Fibroblast of villous mesenchyme (primary cell): ENCODE data around the gene SERF2. TPM values are rescaled to one million over a fixed set of nuclear protein-coding genes. Genes with fewer than 3 reads are reported as not detected.

Experiments
- DNase-seq: peaks from one replicate; pipeline ENCODE4 v3.0.0-alpha.2; 2010; ENCODE audit warnings: low read depth
- H3K4me3 ChIP-seq: 2 replicates; pipeline ENCODE4 v1.5.1; 2011; ENCODE audit warnings: low read depth, mild to moderate bottlenecking, low read length
- CTCF ChIP-seq: IDR thresholded peaks from 2 replicates; pipeline ENCODE4 v1.5.1; 2012; ENCODE audit warnings: low read depth, mild to moderate bottlenecking, low read length; ENCODE audit not compliant: insufficient read depth
- total RNA-seq: library from RNA; depleted of rRNA; stranded (reverse); fragments of >200 nt; gene quantifications from 2 replicates; pipeline ENCODE4 v1.2.3, GENCODE V29; 2012

The SERF2 gene
- total RNA-seq, 1 donor = 255 TPM

DNA sequence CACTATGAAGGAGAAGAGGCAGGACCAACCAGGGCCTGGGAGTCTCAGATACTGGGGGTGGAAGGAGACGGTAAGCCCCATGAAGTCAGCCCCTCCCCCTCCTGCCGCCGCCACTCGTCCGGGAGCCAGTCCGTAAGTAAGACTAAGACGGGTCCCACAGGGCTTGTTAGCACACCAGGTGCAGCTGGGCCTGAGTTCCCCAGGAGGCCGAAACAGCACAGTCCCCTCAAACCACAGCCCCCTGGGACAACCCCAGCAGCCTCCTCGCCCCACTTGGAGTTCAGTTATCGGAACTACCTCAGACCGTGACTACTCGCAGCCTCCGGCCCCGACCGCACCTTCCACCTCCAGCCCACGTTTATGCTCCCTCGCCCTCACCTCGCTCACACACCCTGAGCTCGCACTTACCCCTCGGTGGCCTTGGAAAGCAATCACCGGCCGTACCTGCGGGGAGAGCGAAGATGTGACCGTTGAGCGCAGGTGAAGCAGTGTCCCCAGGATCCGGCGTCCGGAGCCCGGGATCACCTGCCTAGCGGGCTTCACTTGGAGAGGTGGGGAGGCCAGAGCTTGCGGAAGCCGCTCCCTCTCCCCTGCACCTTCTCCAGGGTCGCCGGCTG lies 15.9 kb upstream of the SERF2 start:
- no peak for TF ChIP-seq CTCF
- peak overlapping the region; percentile 74 for H3K4me3 ChIP-seq
- DNase-seq = no peak

DNA sequence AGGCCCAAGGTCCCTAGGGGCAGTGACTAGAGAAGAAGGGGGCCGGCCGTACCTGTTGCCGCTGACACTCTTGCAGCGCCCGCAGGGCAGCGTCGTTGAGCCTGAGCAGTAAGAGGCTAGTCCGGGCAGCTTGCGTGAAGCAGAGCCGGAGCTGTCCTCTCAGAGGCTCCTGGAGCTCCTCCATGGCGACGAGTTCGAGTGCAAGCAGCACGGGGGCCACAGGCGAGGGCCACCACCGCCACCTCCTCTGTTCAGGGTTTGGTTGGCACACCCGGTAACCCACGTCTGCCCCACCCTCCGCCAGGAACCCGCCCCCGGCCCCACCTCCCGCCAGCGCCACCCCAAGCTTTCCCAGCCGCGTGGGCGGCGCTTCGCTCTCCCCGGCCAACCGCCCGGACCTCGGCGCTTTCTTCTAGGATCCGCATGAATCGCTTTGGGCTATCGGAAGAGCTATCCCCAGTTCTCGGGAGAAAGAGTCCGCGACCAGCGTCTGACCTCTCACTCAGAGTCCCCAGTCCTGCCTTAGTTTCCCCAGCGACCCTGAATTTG lies 15.3 kb upstream of the SERF2 start, which contains the start of gene ELL3:
ELL3 (minus strand) TSS at position 249 of the 549 bp plus-strand sequence; CDS start at position 184, 65 bp downstream.
- no peak for TF ChIP-seq CTCF
- DNase-seq = peak; percentile 74
- H3K4me3 ChIP-seq = peak within 1 kb of the TSS; percentile 74

- peak; percentile 64 for TF ChIP-seq CTCF
- peak; percentile 78 for DNase-seq
- H3K4me3 ChIP-seq = peak overlapping the region; percentile 74
These were observed 14.7 kb upstream of the SERF2 start for GRCh38 chr15:43777267-43777914.

- TF ChIP-seq CTCF = no peak
- DNase-seq = no peak
These were observed 13.1 kb upstream of the SERF2 start for GRCh38 chr15:43779016-43779415.

GRCh38 chr15:43789409-43789808 lies 2.7 kb upstream of the SERF2 start:
- H3K4me3 ChIP-seq = no peak overlapping the region
- no peak for TF ChIP-seq CTCF
- DNase-seq = no peak

More at GRCh38 chr15:43779016-43779415, 13.1 kb upstream of the SERF2 start:
- no peak overlapping the region for H3K4me3 ChIP-seq

GRCh38 chr15:43792761-43793476 lies 799 bp downstream of the SERF2 start:
- peak overlapping the region; percentile 94 for H3K4me3 ChIP-seq
- TF ChIP-seq CTCF = peak; percentile 18
- DNase-seq = peak; percentile 33
